Measurements from ENCODE around the gene PGGT1B.
"Not testable (repeated sequence)": the region's sequence is repeated elsewhere in the genome, so short reads cannot be mapped to it uniquely, and the experiment has no call there.

The PGGT1B gene

DNA sequence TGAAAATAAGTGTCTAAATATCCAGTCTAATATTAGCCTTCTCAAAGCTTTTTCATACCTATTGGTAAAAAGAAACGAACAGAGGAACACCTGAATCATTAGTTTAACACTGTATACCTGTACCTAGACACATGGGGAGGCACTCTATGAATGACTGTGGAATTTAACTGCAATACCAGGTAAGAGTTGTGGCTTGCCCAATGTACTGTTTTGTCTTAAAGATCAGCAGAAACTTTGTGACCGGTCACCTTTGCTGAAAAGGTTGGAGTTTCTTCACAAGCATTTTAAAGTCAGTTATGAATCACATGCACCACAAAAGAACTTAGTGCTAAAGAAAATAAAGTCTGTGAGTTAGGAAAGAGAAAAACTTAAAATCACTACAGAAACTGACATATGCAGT, 2.4 kb downstream of the PGGT1B start:
- no peak for DNase-seq (ENCODE audit: low spot score)

DNA sequence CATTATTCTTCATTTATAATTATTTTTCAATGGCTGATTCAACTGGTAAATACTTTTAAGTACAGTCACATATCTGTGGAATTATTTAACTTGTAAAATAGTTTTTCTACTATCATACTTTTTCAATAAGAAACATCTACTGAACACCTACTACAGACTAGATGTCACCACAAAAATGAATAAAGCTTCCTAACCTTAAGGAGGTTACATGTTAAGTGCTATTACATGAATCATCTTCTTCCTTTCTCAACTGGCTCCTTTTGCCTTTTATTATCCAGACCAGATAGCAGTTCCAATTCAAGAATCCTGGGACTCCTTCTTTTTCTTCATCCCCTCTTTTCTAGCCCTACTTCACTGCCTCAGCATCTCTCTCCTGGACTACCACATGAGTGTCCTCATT, 4.7 kb downstream of the PGGT1B start:
- DNase-seq (ENCODE audit: low spot score) = no peak

DNA sequence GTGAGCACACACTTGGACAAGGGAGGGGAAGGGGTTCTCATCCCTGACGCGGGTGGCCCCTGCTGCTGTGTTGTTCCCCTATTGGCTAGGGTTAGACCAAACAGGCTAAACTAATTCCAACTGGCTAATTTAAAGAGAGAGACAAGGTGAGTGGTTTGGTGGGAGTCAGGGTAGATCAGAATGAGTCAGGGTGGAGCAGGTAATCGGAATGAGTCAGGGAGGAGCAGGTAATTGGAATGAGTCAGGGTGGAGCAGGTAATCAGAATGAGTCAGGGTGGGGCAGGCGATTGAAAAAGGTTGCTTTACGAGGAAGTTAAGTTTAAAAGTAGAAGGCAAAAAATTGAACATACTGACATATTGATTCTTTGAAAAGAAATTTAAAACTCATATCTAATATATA, 13.3 kb downstream of the PGGT1B start:
- not testable (repeated sequence) for DNase-seq (ENCODE audit: low spot score)

DNA sequence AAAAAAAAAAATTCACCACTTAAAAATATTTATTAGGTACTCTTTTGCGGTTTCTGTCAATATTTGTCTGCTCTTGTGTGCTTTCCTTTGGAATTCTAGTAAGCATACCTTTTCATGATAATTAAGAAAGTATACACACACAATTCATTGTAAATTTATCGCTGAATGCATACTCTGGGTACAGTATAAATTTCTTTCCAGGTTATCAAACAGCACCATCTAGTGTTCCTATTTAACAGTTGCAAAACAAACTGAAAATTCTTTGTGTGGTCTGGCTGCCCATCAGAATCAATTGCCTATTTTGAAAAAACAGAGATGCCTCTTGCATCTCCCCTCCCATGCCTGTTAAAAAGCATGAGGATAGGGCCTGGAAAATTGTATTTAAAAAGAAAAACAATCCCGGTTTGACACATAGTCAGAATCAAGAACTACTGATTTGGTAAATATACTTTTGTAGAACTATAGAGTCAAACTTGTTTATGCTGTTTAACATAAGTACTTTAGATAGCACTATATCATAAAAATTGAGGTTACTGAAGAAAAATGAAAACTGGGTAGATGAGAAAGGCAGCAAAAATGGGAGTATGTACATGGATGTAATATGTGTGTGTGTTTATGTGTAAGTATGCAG, 16.2 kb downstream of the PGGT1B start:
- peak; percentile 43 for DNase-seq (ENCODE audit: low spot score)

DNA sequence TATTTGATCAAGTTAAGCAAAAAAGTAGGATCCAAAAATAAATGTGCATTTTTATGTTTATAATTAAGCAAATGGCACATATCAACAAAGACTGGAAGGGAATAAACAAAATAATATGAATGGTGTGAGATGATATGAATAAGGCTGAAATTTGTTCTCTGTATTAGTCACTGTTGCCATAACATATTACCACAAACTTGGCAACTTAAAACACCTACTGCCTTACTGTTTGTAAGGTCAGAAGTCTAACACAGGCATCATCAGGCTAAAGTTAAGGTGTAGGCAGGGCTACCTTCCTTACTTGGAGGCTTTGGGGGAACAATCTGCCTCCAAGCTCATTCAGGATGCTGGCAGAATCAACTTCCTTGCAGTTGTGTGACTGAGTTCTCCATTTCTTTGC, 19.3 kb downstream of the PGGT1B start:
- DNase-seq (ENCODE audit: low spot score) = no peak

DNA sequence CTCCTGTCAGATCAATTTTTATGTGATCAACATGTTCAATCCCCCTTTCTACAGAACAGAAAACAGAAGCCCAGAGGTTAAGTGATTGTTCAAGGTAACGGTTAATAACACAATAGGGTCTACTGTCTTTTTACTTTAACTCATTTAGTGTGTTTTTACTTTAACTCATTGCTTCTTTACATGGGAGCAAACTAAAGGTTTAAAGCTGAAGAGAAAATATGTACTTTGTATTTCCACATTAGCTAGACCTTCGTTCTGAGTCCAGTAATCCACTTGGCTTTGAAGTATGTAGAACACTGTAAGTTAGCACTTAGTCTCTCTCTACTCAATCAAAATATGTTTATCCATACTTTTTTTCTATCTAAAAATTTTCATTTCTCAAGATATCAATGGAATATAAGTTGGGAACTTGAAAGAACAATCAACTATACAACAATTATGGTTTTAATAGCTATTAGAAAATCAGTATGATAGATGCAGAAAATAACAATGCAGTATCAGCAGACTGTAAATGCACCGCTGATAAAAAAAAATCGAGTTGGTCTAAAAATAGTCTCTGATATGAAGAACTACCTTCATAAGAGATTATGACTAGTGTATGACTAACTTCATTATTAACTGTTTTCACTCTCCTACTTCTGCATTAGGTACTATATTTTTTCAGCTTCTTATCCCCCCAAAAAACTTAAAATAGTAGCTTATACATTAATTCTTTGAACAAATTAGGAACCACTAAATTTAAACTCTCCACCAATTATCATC, 20.6 kb downstream of the PGGT1B start:
- no peak for DNase-seq (ENCODE audit: low spot score)

DNA sequence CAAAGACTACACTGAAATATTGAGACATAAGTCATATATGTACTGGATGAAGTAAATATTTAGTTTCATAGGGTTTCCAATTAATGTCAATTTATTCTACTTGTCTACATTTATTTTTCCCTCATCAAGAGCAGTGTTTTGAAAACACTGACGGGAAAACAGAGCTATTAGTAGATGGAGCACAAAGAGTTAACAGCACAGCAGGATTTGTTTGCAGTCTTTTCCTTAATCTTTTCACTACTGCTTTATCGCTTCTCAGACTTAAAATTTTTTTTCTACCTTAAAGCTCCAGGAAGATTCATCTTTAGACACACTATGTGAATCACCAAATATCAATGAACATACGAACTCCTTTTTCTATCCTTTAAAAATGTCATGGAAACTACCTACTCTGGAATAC, 25.6 kb downstream of the PGGT1B start:
- DNase-seq (ENCODE audit: low spot score) = no peak

DNA sequence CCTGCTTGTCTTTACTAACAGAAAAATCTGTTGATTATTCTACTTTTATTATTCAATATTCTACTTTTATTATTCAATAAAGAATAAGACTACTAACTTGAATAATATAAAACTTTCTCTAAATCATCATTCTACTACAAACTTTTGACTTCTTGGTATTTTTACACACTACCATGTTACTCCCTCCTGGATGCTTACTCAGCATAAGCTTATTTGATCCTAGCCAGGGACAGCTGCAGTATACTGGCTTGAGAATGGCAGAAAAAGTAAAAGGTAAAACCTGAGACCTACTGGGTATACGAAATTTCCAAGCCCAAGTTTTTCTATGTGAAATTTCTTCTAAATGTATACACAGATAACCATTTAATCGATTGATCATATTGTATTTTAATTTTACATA, 26.1 kb downstream of the PGGT1B start:
- DNase-seq (ENCODE audit: low spot score) = no peak

DNA sequence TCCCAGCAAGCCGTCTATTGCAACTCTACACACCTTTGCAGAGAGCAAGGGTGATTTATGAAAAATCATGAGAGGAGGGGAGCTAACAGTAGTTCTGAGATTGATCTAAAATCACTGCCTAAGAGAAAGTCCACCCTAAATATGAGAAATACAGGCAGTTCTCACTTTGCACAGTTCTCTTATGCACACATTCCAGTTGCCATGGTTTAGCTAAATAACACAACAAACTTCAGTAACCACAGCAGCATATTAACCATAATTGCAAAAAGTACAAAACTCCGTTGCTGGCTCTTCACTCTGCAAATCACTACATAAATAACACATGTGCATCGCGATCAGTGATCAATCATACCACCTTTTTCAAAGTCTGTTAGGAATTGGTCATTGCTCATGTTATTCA, 31.1 kb downstream of the PGGT1B start:
- DNase-seq (ENCODE audit: low spot score) = no peak

DNA sequence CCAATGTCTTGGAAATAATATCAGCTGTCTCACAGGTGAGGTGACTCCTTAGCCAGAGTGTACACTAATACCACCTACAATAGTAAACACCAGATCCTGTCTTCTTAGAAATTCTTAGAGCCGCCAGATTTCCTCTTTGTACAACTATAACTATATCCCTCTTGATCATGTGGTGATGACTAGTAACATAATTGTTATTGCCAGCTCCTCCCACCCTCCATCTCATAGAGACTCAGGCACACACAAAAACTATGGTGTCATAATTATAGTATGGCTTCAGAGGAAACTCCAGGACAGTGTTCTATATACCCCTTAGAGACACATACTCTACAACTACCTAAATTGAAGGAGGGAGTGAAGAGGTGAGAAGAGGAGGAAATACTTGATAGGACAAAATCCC, 33.1 kb downstream of the PGGT1B start:
- no peak for DNase-seq (ENCODE audit: low spot score)

DNA sequence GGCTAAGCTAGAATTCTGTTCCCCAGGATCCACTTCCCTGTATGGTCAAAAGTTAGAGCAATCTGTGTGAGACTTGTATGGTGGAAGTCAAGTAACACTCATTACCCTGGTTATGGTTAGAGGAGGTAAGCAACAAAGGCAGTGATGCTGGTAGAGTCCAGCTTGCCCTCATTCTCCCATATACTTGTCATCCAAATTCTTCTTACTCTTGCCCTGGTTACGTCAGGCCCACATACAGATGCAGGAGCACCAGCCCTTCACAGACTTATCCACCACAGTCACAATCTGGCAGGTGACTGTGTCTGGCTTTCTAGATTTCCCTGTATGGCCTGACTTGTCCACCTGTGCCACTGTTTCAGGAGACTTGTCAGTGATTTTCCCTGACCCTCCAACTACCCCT, 35.4 kb downstream of the PGGT1B start:
- DNase-seq (ENCODE audit: low spot score) = no peak

DNA sequence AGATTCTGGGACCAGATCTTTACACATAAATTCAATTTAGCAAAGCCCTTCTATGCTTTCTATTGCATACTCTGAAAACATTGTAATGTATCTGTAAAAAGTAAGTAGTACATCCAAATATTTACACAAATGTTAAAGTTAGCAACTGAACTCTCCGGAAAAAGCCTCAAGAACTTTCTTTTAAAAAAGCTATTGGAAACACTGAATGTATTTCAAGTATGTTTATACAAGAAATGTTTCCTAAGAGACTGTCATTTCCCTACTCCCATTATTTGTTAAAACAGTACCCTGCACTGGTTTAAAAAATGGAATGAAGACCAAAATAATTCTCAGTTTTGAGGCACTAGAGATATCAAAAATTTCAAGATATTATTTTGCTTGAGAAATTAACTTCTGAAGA, 48.1 kb downstream of the PGGT1B start:
- no peak for DNase-seq (ENCODE audit: low spot score)

DNA sequence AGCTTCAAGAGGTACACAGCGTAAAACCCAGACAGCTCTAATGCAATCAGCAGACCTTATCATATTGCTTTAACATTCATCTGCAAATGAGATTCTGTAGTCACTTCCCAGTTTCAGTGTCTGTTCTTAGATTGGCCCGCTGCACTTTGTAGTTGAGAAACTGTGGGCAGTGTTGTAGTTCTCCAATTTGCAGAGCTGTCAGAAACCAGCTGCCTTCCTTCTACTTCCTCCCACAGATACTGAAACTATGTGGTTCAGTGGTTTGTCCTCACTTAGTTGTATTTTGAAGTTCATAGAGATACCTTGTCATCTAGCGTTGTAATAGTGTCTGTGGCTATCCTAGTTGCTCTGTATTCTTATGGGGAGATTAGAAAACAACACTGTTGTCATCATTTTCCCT, 53.4 kb downstream of the PGGT1B start:
- DNase-seq (ENCODE audit: low spot score) = peak; percentile 46

DNA sequence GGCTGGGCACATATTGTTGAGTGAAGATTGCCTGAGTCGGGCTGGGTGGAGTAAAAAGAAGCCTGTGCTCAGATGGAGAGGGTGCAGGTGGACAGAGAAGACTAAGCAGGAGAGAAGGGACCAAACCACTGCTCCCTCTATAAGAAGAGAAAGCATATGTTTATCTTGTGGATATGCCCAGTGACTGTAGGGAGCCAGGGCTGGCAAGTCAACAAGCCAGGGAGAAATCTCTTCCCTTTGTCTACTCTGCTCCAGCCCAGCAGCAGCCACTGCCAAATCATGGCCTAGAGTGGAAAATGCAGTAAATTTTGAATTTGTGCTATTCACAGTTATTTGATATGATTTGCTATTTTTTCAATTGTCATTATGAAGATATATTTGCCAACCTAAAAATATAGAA, 59.7 kb downstream of the PGGT1B start:
- DNase-seq (ENCODE audit: low spot score) = no peak

DNA sequence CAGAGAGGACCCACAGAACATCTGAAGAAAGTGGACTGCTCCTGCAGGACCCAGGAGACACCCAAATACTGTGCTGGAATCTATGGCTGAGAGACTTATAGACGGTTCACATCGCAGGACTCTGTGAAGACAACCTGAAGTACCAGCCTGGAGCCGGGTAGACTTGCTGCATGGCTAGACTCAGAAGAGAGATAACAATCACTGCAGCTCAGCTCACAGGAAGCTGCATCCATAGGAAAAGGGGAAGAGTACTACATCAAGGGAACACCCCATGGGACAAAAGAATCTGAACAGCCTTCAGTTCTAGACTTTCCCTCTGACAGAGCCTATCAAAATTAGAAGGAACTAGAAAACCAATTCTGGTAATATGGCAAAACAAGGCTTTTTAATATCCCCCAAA, 66.5 kb downstream of the PGGT1B start:
- DNase-seq (ENCODE audit: low spot score) = peak; percentile 45

DNA sequence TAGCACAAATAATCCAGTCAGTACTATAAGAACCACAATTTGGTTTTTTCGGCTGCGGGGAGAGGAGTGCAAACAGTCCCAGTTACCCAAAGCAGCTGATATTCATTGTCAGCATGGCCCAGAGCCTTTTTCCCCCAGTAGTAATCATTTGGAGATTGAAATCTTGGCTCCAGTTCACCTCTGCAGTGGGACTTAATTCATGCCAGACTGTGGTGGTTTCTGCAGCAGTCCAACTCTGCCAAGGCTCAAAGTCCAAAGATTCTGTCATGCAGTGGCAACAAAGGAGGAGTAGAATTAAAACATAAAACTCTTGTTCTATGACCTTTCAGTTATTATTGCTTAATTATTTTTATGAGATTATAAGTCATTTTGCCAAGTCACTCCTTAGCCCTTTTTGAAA, 68.0 kb downstream of the PGGT1B start:
- no peak for DNase-seq (ENCODE audit: low spot score)

DNA sequence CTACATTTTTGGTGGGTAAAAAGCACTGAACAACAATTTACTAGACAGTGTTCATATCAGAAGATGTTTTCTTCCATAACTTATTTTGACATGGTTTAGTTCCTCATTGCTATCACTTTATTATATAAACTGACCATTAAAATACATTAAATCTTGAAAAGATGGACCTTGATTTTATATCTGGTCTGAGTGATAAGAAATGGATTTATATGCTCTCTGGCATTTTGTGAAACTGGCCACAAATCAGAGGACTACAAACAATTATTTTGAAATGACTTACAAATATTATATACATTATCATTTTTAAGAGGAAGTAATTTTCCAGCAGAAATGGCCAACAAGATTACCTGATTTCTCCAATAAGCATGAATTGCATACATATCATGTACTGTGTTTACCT, 69.4 kb downstream of the PGGT1B start:
- DNase-seq (ENCODE audit: low spot score) = no peak

DNA sequence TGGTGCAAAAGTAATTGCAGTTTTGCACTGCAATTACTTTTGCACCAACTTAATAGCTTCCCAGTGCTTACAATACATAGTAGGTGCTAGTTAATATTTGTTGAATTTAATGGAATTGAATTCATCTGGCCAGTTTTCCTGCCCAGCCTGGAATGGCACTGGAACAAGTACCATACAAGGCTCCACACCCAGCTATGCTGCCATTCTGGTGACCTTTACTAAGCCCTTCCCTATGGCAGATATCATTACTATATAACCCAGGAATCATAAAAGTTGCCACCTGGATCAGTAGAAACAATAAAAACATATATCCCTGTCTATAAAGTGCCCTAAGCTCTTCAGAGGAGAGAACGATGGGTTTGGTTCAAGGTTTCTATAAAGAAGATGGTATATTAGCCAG, 70.6 kb downstream of the PGGT1B start:
- no peak for DNase-seq (ENCODE audit: low spot score)

DNA sequence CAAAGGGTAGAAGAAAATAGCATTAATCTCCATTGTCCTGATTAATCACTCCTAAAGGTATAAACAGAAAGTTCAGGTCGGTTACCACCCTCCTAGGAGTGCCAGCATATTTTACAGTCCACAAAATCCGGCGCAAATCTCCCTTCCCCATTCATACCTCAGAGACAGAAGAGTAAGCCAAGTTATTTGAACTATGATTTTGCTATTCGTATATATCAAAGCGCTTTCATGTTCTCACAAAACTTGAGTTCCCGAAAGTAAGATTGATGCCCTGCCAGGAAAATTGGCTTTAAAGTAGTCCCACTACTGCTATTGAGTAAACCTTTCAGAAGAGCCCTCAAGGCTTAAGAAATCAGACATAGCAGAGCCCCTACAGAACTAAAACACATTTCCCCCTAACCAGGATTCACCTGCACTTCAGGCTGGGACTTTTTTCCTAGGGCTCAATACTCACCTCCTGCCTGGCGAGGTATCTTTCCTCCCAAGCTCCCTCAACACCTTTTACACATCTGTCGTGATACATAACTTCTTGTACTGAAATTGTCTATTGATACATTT, 71.1 kb downstream of the PGGT1B start:
- DNase-seq (ENCODE audit: low spot score) = no peak

DNA sequence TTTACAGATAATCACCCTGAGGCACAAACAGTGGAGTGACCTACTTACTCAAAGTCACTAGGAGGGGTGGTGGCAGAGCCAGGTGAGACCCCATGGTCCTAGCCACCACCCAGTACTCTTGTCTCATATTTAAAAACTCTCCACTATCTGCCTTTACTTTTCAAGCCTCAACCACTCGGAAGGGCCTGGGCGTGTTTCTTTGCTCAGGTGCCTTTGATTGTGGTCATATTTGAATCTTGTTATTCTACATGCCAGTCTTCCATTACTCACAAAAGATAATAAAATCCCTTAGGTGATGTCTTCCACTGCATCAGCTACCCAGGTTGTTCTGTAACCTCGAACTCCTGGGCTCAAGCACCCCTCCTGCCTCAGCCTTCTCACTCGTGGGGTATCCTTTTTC, 72.3 kb downstream of the PGGT1B start:
- DNase-seq (ENCODE audit: low spot score) = no peak

DNA sequence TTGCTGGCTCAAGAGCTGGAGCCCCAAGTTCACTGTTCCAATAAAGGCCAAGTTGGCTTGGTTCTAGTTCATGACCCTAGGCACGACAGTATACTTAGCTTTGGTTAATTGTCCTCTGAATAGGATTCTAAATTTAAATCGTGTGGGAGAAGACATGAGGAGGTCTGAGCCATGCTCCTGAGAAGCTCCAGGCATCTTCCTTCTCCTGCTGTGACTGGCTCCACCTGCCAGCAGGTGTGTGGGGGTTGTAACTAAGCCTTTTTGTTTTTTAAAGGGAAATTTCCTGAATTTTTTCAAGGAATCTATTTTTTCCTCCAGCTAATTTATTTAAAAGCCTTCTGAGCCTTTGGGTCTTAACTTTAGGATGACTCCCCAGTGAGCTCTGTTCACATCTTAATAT, 72.8 kb downstream of the PGGT1B start:
- no peak for DNase-seq (ENCODE audit: low spot score)

DNA sequence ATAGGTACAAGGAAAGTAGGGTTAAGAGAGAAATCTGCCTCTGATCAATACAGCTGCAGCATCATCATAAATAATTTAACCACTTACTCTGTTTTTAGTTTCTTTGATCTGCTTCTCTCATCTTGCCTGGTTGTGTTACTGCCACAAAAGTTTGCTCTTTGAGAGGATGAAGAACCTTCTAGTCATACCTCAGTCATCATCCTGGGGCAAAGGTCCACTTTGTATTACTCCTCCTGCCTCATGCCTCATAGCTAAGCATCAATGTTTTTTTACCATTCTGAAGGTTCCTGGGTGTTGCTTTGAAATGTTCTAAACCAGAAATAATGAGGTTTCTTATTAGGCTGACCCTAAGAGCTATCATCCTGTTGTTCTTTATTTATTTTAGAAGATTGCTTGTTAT, 75.9 kb downstream of the PGGT1B start:
- no peak for DNase-seq (ENCODE audit: low spot score)

DNA sequence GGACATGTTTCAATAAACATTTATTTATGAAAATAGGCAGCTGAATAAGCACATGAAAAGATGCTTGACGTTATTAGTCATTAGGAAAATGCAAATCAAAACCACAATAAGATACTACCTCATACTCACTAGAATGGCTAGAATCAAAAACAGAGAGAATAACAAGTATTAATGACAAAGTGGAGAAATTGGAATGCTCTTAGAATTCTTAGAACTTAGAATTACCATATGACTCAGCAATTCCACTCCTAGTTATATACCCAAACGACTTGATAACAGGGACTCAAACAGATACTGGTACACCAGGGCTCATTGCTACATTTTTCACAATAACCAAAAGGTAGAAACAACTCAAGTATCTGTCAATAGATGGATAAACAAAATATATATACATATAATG, 77.9 kb downstream of the PGGT1B start:
- DNase-seq (ENCODE audit: low spot score) = no peak
